Epithelial cell of esophagus (primary cell): ENCODE measurements around the gene HSDL1.

ENCODE experiments used
- DNase-seq: peaks from one replicate; pipeline ENCODE4 v3.0.0; 2010; ENCODE audit warnings: low read depth
- H3K4me3 ChIP-seq: 2 replicates; pipeline ENCODE4 v1.5.1; 2011; ENCODE audit warnings: mild to moderate bottlenecking, low read length, control low read depth
- TF ChIP-seq, protein P1 (sequence below): IDR thresholded peaks from 2 replicates; pipeline ENCODE4 v1.5.1; 2011; ENCODE audit warnings: low read depth, mild to moderate bottlenecking, low read length, control low read depth, inconsistent platforms; ENCODE audit not compliant: insufficient read depth; ENCODE audit errors: missing control alignments

The HSDL1 gene

GRCh38 chr16:84082110-84082509, 62.9 kb downstream of the HSDL1 start:
- TF ChIP-seq, protein P1, sequence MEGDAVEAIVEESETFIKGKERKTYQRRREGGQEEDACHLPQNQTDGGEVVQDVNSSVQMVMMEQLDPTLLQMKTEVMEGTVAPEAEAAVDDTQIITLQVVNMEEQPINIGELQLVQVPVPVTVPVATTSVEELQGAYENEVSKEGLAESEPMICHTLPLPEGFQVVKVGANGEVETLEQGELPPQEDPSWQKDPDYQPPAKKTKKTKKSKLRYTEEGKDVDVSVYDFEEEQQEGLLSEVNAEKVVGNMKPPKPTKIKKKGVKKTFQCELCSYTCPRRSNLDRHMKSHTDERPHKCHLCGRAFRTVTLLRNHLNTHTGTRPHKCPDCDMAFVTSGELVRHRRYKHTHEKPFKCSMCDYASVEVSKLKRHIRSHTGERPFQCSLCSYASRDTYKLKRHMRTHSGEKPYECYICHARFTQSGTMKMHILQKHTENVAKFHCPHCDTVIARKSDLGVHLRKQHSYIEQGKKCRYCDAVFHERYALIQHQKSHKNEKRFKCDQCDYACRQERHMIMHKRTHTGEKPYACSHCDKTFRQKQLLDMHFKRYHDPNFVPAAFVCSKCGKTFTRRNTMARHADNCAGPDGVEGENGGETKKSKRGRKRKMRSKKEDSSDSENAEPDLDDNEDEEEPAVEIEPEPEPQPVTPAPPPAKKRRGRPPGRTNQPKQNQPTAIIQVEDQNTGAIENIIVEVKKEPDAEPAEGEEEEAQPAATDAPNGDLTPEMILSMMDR = no peak
- H3K4me3 ChIP-seq = no peak overlapping the region
- no peak for DNase-seq

DNA sequence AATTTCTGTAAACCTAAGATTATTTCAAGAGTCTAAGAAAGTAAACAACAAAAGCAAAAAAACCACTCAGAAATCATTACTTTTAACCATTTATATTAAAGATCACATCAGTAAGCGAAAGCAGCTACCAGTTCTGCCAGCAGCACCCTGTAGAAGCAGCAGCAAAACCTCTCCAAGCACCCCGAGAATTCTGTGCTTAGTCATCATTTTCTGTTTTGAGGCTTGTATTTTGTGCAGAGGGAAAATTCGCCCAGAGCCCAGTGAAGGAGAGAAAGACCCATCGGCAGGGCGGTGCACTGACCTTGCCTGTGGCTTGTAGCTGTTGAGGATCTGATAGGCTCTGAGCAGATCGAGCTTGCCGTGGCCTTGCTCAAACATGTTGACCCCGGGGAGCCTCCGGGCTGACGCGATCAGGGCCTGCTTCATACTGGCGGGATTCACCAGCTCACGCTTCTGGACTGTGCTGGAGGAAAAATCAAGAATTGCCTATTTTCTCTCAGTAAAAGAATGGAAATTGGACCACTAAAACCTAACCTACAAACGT, 63.5 kb downstream of the HSDL1 start:
- no peak for DNase-seq
- TF ChIP-seq, protein P1 = no peak
- no peak overlapping the region for H3K4me3 ChIP-seq

- H3K4me3 ChIP-seq = no peak overlapping the region
- no peak for DNase-seq
- TF ChIP-seq, protein P1 = no peak
Observed at GRCh38 chr16:84080813-84081212, 64.2 kb downstream of the HSDL1 start.

DNA sequence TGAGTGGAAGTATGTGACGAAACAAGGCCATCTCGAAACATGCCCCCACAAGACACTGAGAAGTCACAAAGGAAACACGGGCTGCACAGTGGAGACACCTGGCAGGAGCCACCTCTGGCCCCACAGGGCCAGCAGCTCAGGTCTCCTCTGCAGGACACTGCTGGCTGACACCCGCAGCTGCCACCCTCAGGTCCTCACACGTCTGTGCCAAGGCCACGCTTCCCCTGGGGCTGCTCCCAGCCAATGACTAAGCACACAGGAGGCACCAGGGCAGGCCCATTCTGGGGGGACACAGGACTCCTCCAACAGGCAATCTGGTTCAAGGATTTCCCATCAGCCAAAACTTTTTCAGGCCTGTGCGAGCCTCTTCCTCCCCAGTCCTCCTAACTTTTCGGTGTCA, 64.6 kb downstream of the HSDL1 start:
- peak; percentile 51 for DNase-seq
- no peak overlapping the region for H3K4me3 ChIP-seq
- TF ChIP-seq, protein P1 = no peak

GRCh38 chr16:84079664-84080063, 65.3 kb downstream of the HSDL1 start:
- DNase-seq = no peak
- TF ChIP-seq, protein P1 = no peak
- H3K4me3 ChIP-seq = no peak overlapping the region

DNA sequence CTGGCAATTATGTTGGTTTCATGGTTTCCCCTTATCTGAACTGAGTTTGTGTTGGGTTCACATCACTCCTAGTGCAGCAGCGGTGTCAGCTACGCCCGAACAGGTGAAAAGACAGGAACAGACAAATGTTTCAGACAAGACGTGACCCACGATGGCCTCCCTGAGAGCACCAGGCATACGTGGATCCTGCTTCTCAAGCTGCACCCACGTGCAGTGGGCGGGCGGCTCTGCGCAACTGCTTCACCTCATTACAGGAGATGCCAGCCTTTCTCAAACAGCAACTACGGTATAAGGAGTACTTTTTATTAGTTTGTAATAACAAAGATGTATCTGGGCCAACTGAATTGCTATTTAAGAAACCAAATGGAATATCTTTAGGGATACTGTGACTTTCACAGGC, 69.6 kb downstream of the HSDL1 start:
- no peak for DNase-seq
- TF ChIP-seq, protein P1 = no peak
- no peak overlapping the region for H3K4me3 ChIP-seq

DNA sequence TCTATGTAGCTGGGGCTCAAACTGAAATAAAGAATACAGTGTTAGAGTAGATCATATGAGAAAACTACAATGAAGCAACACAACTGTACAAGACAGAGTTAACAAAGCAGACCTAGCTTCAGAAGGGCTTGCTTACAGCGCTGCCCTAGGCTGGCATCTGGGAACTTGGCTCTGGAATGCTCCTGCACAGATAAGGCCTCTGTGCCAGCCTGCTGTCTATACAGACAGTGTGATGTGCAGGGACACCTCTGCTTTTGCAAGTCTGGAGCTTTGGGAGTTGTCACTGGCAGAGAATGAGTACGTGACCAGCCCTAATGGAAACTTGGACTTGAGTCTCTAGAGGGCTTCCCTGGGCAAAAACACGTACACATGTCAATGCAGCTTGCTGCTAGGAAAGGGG, 70.3 kb downstream of the HSDL1 start:
- no peak for DNase-seq
- H3K4me3 ChIP-seq = no peak overlapping the region
- TF ChIP-seq, protein P1 = no peak
